EL (cell line): ENCODE measurements around the gene CLCNKA.
"Not testable (repeated sequence)": the region's sequence is repeated elsewhere in the genome, so short reads cannot be mapped to it uniquely, and the experiment has no call there.

Source experiments
- DNase-seq: peaks from one replicate; pipeline ENCODE4 v3.0.0-alpha.2; 2016

Gene CLCNKA

DNA sequence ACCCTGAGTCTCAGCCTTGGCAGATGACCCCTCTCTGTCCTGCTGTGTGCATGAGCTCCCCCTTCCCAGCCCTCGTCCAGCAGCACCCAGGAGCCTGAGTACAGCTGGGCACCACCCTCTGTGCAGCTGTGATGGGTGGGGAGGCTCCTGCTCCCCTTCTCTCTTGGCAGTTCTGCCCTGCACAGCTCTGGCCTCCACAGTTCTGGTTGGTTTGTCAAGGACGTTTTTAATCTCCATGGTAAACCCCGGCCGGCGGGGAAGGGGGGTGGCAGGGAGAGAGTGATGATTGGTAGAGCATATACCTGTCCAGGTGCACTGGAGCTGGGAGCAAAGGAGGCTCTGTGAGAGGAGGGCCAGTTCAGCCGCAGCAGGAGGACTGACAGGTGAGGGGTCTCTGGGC lies at the start of gene CLCNKA:
Gene CLCNKA, plus strand, starts transcription at position 356 of the 400 bp plus-strand sequence. CDS start 584 bp downstream, outside the sequence.
- no peak for DNase-seq

- DNase-seq = no peak
Observed at GRCh38 chr1:15972409-15972808, 49.4 kb upstream of the CLCNKA start.

- no peak for DNase-seq
Observed at GRCh38 chr1:15973772-15974171, 48.1 kb upstream of the CLCNKA start.

GRCh38 chr1:15974855-15975254 lies 47.0 kb upstream of the CLCNKA start:
- DNase-seq = no peak

- DNase-seq = peak; percentile 72
Observed at GRCh38 chr1:15975358-15975804, 46.5 kb upstream of the CLCNKA start.

- peak; percentile 93 for DNase-seq
Observed at GRCh38 chr1:15975805-15976680, 45.8 kb upstream of the CLCNKA start, which contains the start of gene ZBTB17. ZBTB17 (minus strand) TSS chr1:15976101; CDS start chr1:15948495, 27,606 bp downstream.

- not testable (repeated sequence) for DNase-seq
Observed at GRCh38 chr1:15977947-15978346, 43.9 kb upstream of the CLCNKA start.

DNA sequence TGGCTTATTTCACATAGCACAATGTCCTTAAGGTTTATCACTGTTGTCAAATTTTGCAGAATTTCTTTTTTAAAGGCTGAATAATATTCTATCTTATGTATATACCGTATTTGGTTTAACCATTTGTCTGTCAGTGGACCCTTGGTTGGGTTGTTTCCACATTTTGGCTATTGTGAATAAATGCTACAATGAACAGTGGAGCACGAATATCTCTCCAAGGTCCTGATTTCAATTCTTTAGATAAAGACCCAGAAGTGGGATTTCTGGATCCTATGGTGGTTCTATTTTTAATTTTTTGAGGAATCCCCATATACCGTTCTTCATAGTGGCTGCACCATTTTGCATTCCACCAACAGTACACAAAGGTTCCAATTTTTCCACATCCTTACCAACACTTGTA lies 40.2 kb upstream of the CLCNKA start:
- DNase-seq = no peak

- DNase-seq = no peak
Observed at GRCh38 chr1:15983275-15983674, 38.6 kb upstream of the CLCNKA start.

GRCh38 chr1:15985611-15986297 lies 36.1 kb upstream of the CLCNKA start:
- DNase-seq = peak; percentile 58

GRCh38 chr1:15988856-15989736 lies 32.7 kb upstream of the CLCNKA start:
- DNase-seq = no peak

GRCh38 chr1:15989776-15990175 lies 32.1 kb upstream of the CLCNKA start:
- no peak for DNase-seq

- no peak for DNase-seq
Observed at GRCh38 chr1:15991427-15992186, 30.2 kb upstream of the CLCNKA start.

DNA sequence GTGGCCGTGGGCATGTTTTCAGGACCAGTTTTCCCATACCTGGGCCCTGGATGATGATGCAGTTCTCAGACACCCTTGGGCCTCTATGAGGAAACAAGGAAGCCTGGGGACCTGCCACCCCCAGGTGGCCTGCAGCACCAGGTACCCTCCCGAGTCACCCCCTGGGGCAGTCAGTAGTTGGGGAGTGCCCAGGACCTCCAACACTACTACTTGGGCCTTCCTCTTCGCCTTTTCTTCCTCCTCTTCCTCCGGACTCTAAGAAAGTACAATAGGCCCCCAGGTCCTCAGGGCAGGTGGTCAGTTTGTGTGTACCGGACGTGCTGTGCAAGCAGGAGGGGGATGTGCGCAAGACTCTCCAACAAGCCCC lies 29.7 kb upstream of the CLCNKA start:
- DNase-seq = no peak

- DNase-seq = no peak
Observed at GRCh38 chr1:15992582-15993500, 29.0 kb upstream of the CLCNKA start.

- DNase-seq = no peak
Observed at GRCh38 chr1:15993666-15994065, 28.2 kb upstream of the CLCNKA start.

DNA sequence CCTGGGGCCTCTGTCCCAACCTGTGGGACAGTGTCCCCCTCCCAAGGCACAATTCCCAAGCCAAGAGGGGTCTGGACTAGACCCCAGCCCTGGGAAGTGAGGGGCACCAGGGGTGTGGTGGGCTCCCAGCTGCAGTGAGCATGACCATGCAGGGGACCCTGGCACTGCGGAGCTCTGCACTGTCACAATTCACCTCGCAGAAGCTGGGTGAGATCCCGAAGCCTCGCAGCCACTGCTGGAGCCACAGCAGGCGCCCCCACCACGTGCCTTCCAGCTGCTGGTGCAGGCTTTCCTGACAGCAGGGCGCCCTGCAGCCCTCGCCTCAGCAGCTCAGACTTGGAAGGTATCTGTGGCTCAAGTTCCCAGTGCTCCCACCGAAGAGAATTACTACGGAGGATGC lies 27.8 kb upstream of the CLCNKA start:
- DNase-seq = no peak

GRCh38 chr1:15994590-15995351 lies 27.1 kb upstream of the CLCNKA start:
- DNase-seq = peak; percentile 73

GRCh38 chr1:15997076-15997585 lies 24.7 kb upstream of the CLCNKA start:
- DNase-seq = no peak
